Measurements from ENCODE around the gene ANTXRL. TPM values are rescaled to one million over a fixed set of nuclear protein-coding genes. Genes with fewer than 3 reads are reported as not detected.
"Not testable (repeated sequence)": the region's sequence is repeated elsewhere in the genome, so short reads cannot be mapped to it uniquely, and the experiment has no call there.

The ANTXRL gene
- total RNA-seq, 2 experiments from 2014 or later, result 0.95 TPM; not detected in 1

DNA sequence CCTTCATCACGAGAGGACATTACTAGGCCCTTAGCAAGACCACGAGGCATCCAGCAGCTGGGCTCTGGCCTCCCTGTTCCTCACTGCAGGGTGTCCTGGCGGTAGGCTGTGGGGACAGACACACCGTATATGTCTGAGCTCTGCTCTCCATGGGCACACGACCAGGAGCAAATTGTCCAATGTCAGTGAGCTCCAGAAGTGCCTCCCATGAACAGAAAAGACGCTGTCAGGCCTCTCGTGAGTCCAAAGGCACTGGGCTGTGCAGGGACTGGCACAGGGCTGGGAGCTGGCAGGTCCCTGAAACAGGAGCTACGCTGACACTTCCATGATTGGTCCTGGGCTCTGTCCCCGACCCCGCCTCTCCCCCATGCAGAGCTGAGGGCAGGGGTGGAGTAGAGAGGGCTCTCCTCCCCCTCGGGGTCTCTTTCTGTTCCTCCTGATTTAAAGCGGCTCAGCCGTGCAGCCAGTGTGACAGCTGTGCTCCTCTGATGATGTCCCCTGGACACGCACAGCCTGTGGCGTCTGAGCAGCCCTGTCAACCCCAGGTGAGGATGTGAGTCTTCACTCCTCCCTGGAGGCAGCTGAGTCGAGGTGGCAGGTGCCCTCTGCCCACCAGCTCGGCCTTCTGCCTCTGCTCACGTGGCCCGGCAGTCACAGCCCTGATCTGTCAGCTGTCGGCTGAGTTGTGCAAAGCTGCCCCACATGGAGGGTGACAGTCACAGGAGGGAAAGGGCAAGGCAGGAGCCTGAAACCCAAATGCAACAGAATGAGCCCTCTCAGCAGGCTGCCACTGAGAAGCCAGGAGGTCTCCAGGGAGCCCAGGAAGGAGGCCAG is 13.0 kb downstream of the ANTXRL start:
- H3K4me1 ChIP-seq (ENCODE audit: insufficient read depth, low read length, poor library complexity, severe bottlenecking), result peaks cover 49% of the 10 kb centered on the region
- no peaks in the 10 kb centered on the region for H3K9me3 ChIP-seq (ENCODE audit: low read length)
- H4K20me1 ChIP-seq (ENCODE audit: insufficient read depth, low read length), result no peaks in the 10 kb centered on the region
- no peaks in the 10 kb centered on the region for H3K36me3 ChIP-seq (ENCODE audit: insufficient read depth, low read length)
- BruUV-seq (replicated peaks), result no TSS peak
- no peak for TF ChIP-seq EZH2phosphoT487 (IDR thresholded peaks at IDR 0.05; ENCODE audit: borderline replicate concordance, low read depth, low read length)
- TF ChIP-seq, protein P1, sequence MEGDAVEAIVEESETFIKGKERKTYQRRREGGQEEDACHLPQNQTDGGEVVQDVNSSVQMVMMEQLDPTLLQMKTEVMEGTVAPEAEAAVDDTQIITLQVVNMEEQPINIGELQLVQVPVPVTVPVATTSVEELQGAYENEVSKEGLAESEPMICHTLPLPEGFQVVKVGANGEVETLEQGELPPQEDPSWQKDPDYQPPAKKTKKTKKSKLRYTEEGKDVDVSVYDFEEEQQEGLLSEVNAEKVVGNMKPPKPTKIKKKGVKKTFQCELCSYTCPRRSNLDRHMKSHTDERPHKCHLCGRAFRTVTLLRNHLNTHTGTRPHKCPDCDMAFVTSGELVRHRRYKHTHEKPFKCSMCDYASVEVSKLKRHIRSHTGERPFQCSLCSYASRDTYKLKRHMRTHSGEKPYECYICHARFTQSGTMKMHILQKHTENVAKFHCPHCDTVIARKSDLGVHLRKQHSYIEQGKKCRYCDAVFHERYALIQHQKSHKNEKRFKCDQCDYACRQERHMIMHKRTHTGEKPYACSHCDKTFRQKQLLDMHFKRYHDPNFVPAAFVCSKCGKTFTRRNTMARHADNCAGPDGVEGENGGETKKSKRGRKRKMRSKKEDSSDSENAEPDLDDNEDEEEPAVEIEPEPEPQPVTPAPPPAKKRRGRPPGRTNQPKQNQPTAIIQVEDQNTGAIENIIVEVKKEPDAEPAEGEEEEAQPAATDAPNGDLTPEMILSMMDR (conservative IDR thresholded peaks at IDR 0.05; ENCODE audit: low read length), result no peak
- no peaks in the 10 kb centered on the region for H3K9me2 ChIP-seq (ENCODE audit: insufficient read depth, low read length)
- intact Hi-C loops (cut with micrococcal nuclease; ENCODE audit: unreplicated experiment), result loop anchor here (1.0 kb wide), 2 partner anchors 15 to 30 kb away; no protein-coding TSS in a partner anchor
- peak; percentile 84 for DNase-seq (ENCODE audit: low spot score)
- H3K4me2 ChIP-seq (ENCODE audit: low read length), result peak overlapping the region; percentile 48
- H3K4me3 ChIP-seq (ENCODE audit: low read depth, low read length, poor library complexity, severe bottlenecking), result no peak overlapping the region
- POLR2A ChIA-PET, result interaction anchor here (1.2 to 2.0 kb wide), 5 partner anchors 9 to 34 kb away, joined by 4 to 14 read pairs (median 5); partner anchors contain the start of gene ANTXRL
- H2AFZ ChIP-seq (ENCODE audit: low read length), result peak overlapping the region; percentile 73
- H3K79me2 ChIP-seq (ENCODE audit: insufficient read depth, low read depth, low read length), result no peaks in the 10 kb centered on the region
- H3K27ac ChIP-seq (ENCODE audit: low read depth, low read length, poor library complexity, severe bottlenecking), result peak overlapping the region; percentile 67
- CTCF ChIA-PET (ENCODE audit: unreplicated experiment), result interaction anchor here (0.6 to 1.3 kb wide), 5 partner anchors 16 to 34 kb away, joined by 3 to 5 read pairs (median 3); no protein-coding TSS in a partner anchor

DNA sequence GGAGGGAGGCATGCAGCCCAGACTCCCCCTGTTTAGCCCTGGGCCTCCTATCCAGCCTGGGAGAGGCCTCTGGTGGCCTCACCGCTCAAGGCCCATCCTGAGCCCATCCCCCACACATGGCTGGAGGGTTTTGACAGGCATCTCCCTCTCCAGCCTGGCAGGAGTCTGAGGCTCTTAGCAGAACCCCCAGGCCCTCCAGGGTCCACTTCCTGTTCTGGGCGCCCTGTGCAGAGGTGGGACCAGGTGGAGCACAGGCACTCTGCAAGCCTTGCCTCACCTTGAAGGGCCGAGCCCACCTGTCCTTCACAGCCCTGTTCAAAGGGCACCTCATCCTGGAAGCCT is 13.5 kb downstream of the ANTXRL start:
- Histone ChIP-seq H3K27ac (ENCODE audit: low read depth, low read length, poor library complexity, severe bottlenecking) (peak overlapping the region; percentile 67), H3K4me1 (ENCODE audit: insufficient read depth, low read length, poor library complexity, severe bottlenecking) (peaks cover 46% of the 10 kb centered on the region), H3K4me2 (ENCODE audit: low read length) (peak overlapping the region; percentile 48; the same call in 1 of the 2 replicates), H2AFZ (ENCODE audit: low read length) (peak overlapping the region; percentile 73; the same call in 1 of the 2 replicates)
- H3K79me2 ChIP-seq (ENCODE audit: insufficient read depth, low read depth, low read length); BruUV-seq (replicated peaks); H3K9me2 ChIP-seq (ENCODE audit: insufficient read depth, low read length); H3K9me3 ChIP-seq (ENCODE audit: low read length); H3K36me3 ChIP-seq (ENCODE audit: insufficient read depth, low read length); H4K20me1 ChIP-seq (ENCODE audit: insufficient read depth, low read length); H3K4me3 ChIP-seq (ENCODE audit: low read depth, low read length, poor library complexity, severe bottlenecking): not testable (repeated sequence)
- ChIA-PET CTCF (ENCODE audit: unreplicated experiment) (interaction anchor here (1.3 kb wide), 1 partner anchor 34 kb away, joined by 5 read pairs; no protein-coding TSS in a partner anchor), POLR2A (interaction anchor here (1.8 to 2.0 kb wide), 3 partner anchors 15 to 34 kb away, joined by 5 to 14 read pairs (median 7); no protein-coding TSS in a partner anchor)
- intact Hi-C loops (cut with micrococcal nuclease; ENCODE audit: unreplicated experiment), result loop anchor here (1.0 kb wide), 1 partner anchor 31 kb away; no protein-coding TSS in a partner anchor
- peak; percentile 14 for DNase-seq (ENCODE audit: low spot score)

DNA sequence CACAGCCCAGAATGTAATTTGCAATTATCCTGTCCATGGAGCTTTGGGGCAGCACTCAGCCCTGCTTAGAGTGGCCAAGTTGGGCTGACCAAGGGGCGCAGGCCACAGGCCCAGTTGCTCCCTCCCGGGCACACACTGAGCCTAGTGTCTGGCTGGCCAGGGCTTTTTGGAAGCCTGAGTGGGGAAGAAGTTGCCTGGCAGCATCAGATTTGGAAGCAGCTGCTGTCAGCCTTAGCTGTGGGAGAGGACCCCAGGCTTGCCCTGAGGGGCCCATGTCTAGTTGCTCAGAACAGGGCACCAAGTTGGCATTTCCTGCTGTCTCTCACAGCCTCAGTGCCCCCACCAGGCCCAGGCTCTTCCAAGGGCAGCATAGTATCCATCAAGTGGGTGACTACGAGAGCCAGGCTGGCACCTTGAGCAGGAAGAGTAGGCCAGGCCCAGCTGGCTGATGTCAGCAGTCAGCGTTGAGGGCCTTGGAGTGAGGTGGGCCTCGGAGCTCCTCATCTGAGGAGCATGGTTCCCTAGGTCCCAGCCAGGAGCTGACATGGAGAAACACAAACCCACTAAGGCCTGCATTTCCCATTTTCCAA is 14.4 kb downstream of the ANTXRL start:
- Histone ChIP-seq H4K20me1 (ENCODE audit: insufficient read depth, low read length) (no peaks in the 10 kb centered on the region), H3K4me3 (ENCODE audit: low read depth, low read length, poor library complexity, severe bottlenecking) (no peak overlapping the region), H3K27ac (ENCODE audit: low read depth, low read length, poor library complexity, severe bottlenecking) (no peak overlapping the region), H3K9me2 (ENCODE audit: insufficient read depth, low read length) (no peaks in the 10 kb centered on the region), H2AFZ (ENCODE audit: low read length) (no peak overlapping the region), H3K79me2 (ENCODE audit: insufficient read depth, low read depth, low read length) (no peaks in the 10 kb centered on the region), H3K4me2 (ENCODE audit: low read length) (no peak overlapping the region), H3K36me3 (ENCODE audit: insufficient read depth, low read length) (no peaks in the 10 kb centered on the region), H3K9me3 (ENCODE audit: low read length) (no peaks in the 10 kb centered on the region), H3K4me1 (ENCODE audit: insufficient read depth, low read length, poor library complexity, severe bottlenecking) (peaks cover 39% of the 10 kb centered on the region)
- POLR2A ChIA-PET, result interaction anchor here (0.6 kb wide), 1 partner anchor 269 kb away, joined by 3 read pairs; no protein-coding TSS in a partner anchor
- no TSS peak for BruUV-seq (replicated peaks)
- CTCF ChIA-PET (ENCODE audit: unreplicated experiment), result no interaction called here
- TF ChIP-seq, protein P1 (conservative IDR thresholded peaks at IDR 0.05; ENCODE audit: low read length), result no peak
- no peak for TF ChIP-seq EZH2phosphoT487 (IDR thresholded peaks at IDR 0.05; ENCODE audit: borderline replicate concordance, low read depth, low read length)
- intact Hi-C loops (cut with micrococcal nuclease; ENCODE audit: unreplicated experiment), result no loop called here
- DNase-seq (ENCODE audit: low spot score), result no peak
